Activated T-cell treated with anti-CD3 and anti-CD28 coated beads, Interleukin-2, amount 50 U/mL, for 24 hours (primary cell): ENCODE results near the gene MIF.

Source experiments
- DNase-seq: peaks from one replicate; pipeline ENCODE4 v3.0.0-alpha.2; 2020
- H3K27ac Mint-ChIP-seq: 2 replicates; pipeline ENCODE4 v1.8.0; 2020; ENCODE audit warnings: mild to moderate bottlenecking, mixed read lengths
- H3K27me3 Mint-ChIP-seq: 2 replicates; pipeline ENCODE4 v1.8.0; 2020; ENCODE audit warnings: mixed read lengths
- H3K36me3 Mint-ChIP-seq: 2 replicates; pipeline ENCODE4 v1.8.0; 2020; ENCODE audit warnings: low read depth, mixed read lengths
- H3K4me1 Mint-ChIP-seq: 2 replicates; pipeline ENCODE4 v1.8.0; 2020; ENCODE audit warnings: low read depth, mixed read lengths
- H3K4me3 Mint-ChIP-seq: 2 replicates; pipeline ENCODE4 v1.8.0; 2020; ENCODE audit warnings: mild to moderate bottlenecking, moderate library complexity, mixed read lengths
- H3K9me3 Mint-ChIP-seq: 2 replicates; pipeline ENCODE4 v1.8.0; 2020; ENCODE audit warnings: mixed read lengths

MIF gene

GRCh38 chr22:23893945-23894709, at the start of gene MIF:
Gene MIF, plus strand, starts transcription at chr22:23894383. Its CDS starts 92 bp downstream, at chr22:23894475.
- H3K27me3 Mint-ChIP-seq, result no peaks in the 10 kb centered on the region
- H3K36me3 Mint-ChIP-seq, result peaks cover 49% of the 10 kb centered on the region
- peaks cover 32% of the 10 kb centered on the region for H3K4me1 Mint-ChIP-seq
- peak; percentile 100 for DNase-seq
- peak within 1 kb of the TSS; percentile 97 for H3K4me3 Mint-ChIP-seq
- H3K9me3 Mint-ChIP-seq, result no peaks in the 10 kb centered on the region
- peak within 1 kb of the TSS; percentile 100 for H3K27ac Mint-ChIP-seq

- H3K27ac Mint-ChIP-seq, result no peak overlapping the region
- no peaks in the 10 kb centered on the region for H3K36me3 Mint-ChIP-seq
- no peak for DNase-seq
- H3K4me1 Mint-ChIP-seq, result peaks cover 4% of the 10 kb centered on the region
- no peaks in the 10 kb centered on the region for H3K9me3 Mint-ChIP-seq
- H3K27me3 Mint-ChIP-seq, result no peaks in the 10 kb centered on the region
- H3K4me3 Mint-ChIP-seq, result no peak overlapping the region
Measured at GRCh38 chr22:23844739-23845202, 49.4 kb upstream of the MIF start.

- no peak for DNase-seq
- Mint-ChIP-seq H3K36me3 (no peaks in the 10 kb centered on the region), H3K4me1 (peaks cover 2% of the 10 kb centered on the region), H3K27ac (no peak overlapping the region), H3K27me3 (no peaks in the 10 kb centered on the region), H3K9me3 (no peaks in the 10 kb centered on the region), H3K4me3 (no peak overlapping the region)
Measured at GRCh38 chr22:23845265-23846080, 48.7 kb upstream of the MIF start.

GRCh38 chr22:23846081-23846469, 48.1 kb upstream of the MIF start:
- no peaks in the 10 kb centered on the region for H3K36me3 Mint-ChIP-seq
- H3K27ac Mint-ChIP-seq, result no peak overlapping the region
- no peaks in the 10 kb centered on the region for H3K27me3 Mint-ChIP-seq
- H3K4me1 Mint-ChIP-seq, result peaks cover 2% of the 10 kb centered on the region
- no peak for DNase-seq
- H3K9me3 Mint-ChIP-seq, result no peaks in the 10 kb centered on the region
- no peak overlapping the region for H3K4me3 Mint-ChIP-seq

- H3K27ac Mint-ChIP-seq, result no peak overlapping the region
- H3K4me3 Mint-ChIP-seq, result no peak overlapping the region
- no peaks in the 10 kb centered on the region for H3K9me3 Mint-ChIP-seq
Measured at GRCh38 chr22:23847310-23847920, 46.8 kb upstream of the MIF start.

GRCh38 chr22:23847991-23848864, 46.0 kb upstream of the MIF start:
- Mint-ChIP-seq H3K9me3 (no peaks in the 10 kb centered on the region), H3K27me3 (no peaks in the 10 kb centered on the region), H3K4me3 (no peak overlapping the region), H3K4me1 (peaks cover 2% of the 10 kb centered on the region), H3K27ac (no peak overlapping the region), H3K36me3 (no peaks in the 10 kb centered on the region)
- no peak for DNase-seq

More at GRCh38 chr22:23847310-23847920, 46.8 kb upstream of the MIF start:
- no peak for DNase-seq
- Mint-ChIP-seq H3K4me1 (peaks cover 2% of the 10 kb centered on the region), H3K36me3 (no peaks in the 10 kb centered on the region), H3K27me3 (no peaks in the 10 kb centered on the region)

GRCh38 chr22:23849009-23850006, 44.9 kb upstream of the MIF start:
- Mint-ChIP-seq H3K4me3 (no peak overlapping the region), H3K36me3 (no peaks in the 10 kb centered on the region)
- DNase-seq, result peak; percentile 94

GRCh38 chr22:23850136-23850611, 44.0 kb upstream of the MIF start:
- no peak for DNase-seq
- no peaks in the 10 kb centered on the region for H3K27me3 Mint-ChIP-seq
- no peaks in the 10 kb centered on the region for H3K9me3 Mint-ChIP-seq
- peaks cover 2% of the 10 kb centered on the region for H3K4me1 Mint-ChIP-seq
- no peak overlapping the region for H3K27ac Mint-ChIP-seq
- H3K36me3 Mint-ChIP-seq, result no peaks in the 10 kb centered on the region
- no peak overlapping the region for H3K4me3 Mint-ChIP-seq

More at GRCh38 chr22:23849009-23850006, 44.9 kb upstream of the MIF start:
- Mint-ChIP-seq H3K27me3 (no peaks in the 10 kb centered on the region), H3K27ac (no peak overlapping the region), H3K4me1 (peaks cover 2% of the 10 kb centered on the region), H3K9me3 (no peaks in the 10 kb centered on the region)

- Mint-ChIP-seq H3K4me3 (peak overlapping the region; percentile 88), H3K27ac (peak overlapping the region; percentile 91), H3K36me3 (no peaks in the 10 kb centered on the region), H3K27me3 (no peaks in the 10 kb centered on the region), H3K9me3 (no peaks in the 10 kb centered on the region), H3K4me1 (peaks cover 26% of the 10 kb centered on the region)
- DNase-seq, result no peak
Measured at GRCh38 chr22:23856721-23857605, 37.2 kb upstream of the MIF start.

- peak within 1 kb of the TSS; percentile 91 for H3K27ac Mint-ChIP-seq
- no peaks in the 10 kb centered on the region for H3K9me3 Mint-ChIP-seq
- no peaks in the 10 kb centered on the region for H3K27me3 Mint-ChIP-seq
- H3K36me3 Mint-ChIP-seq, result no peaks in the 10 kb centered on the region
- peak; percentile 93 for DNase-seq
- H3K4me3 Mint-ChIP-seq, result peak within 1 kb of the TSS; percentile 88
- peaks cover 27% of the 10 kb centered on the region for H3K4me1 Mint-ChIP-seq
Measured at GRCh38 chr22:23857606-23858483, 36.3 kb upstream of the MIF start, which contains the start of gene SLC2A11. Gene SLC2A11, plus strand, starts transcription at chr22:23857875. Its CDS starts 125 bp downstream, at chr22:23858000.

GRCh38 chr22:23858484-23858815, 35.7 kb upstream of the MIF start:
- peak overlapping the region; percentile 91 for H3K27ac Mint-ChIP-seq
- no peaks in the 10 kb centered on the region for H3K27me3 Mint-ChIP-seq
- DNase-seq, result no peak
- H3K36me3 Mint-ChIP-seq, result no peaks in the 10 kb centered on the region
- H3K4me3 Mint-ChIP-seq, result peak overlapping the region; percentile 88
- H3K4me1 Mint-ChIP-seq, result peaks cover 27% of the 10 kb centered on the region
- H3K9me3 Mint-ChIP-seq, result no peaks in the 10 kb centered on the region
